Mesenchymal stem cell (in vitro differentiated cells and primary cell): ENCODE results near the gene CHST11.

Experiments used
- DNase-seq: peaks from one replicate; pipeline ENCODE4 v3.0.0-alpha.2; 2013
- H2AFZ ChIP-seq: one replicate; pipeline ENCODE4 v1.6.1; 2013; ENCODE audit warnings: low read depth, mild to moderate bottlenecking, control low read depth, inconsistent platforms, low read length, moderate library complexity
- H2AK5ac ChIP-seq: 2 replicates; pipeline ENCODE4 v1.6.1; 2013; ENCODE audit warnings: low read length, moderate library complexity, mild to moderate bottlenecking, inconsistent platforms; ENCODE audit not compliant: severe bottlenecking
- H2BK120ac ChIP-seq: one replicate; pipeline ENCODE4 v1.6.1; 2013; ENCODE audit warnings: low read depth, mild to moderate bottlenecking, inconsistent platforms, low read length, moderate library complexity
- H2BK12ac ChIP-seq, 2 experiments: one replicate each; pipeline ENCODE4 v1.6.1; 2013; ENCODE audit warnings: inconsistent platforms in 2 of 2, low read length in 2 of 2, mild to moderate bottlenecking in 2 of 2, moderate library complexity in 2 of 2, control low read depth in 1 of 2
- H2BK15ac ChIP-seq: one replicate; pipeline ENCODE4 v1.6.1; 2013; ENCODE audit warnings: mild to moderate bottlenecking, low read depth, inconsistent platforms; ENCODE audit not compliant: poor library complexity, severe bottlenecking
- H2BK5ac ChIP-seq: 2 replicates; pipeline ENCODE4 v1.6.1; 2013; ENCODE audit warnings: low read depth, mild to moderate bottlenecking, low read length, control low read depth, inconsistent platforms; ENCODE audit not compliant: poor library complexity, severe bottlenecking
- H3K14ac ChIP-seq, 2 experiments: one replicate each; pipeline ENCODE4 v1.6.1; 2013; ENCODE audit warnings: inconsistent platforms in 2 of 2, low read length in 2 of 2, control low read depth in 1 of 2, mild to moderate bottlenecking in 1 of 2, moderate library complexity in 1 of 2
- H3K18ac ChIP-seq, 2 experiments: one replicate each; pipeline ENCODE4 v1.6.1; 2013; ENCODE audit warnings: inconsistent platforms in 2 of 2, low read length in 2 of 2, control low read depth in 1 of 2, low read depth in 1 of 2, mild to moderate bottlenecking in 1 of 2
- H3K23ac ChIP-seq, 2 experiments: one replicate each; pipeline ENCODE4 v1.6.1; 2013; ENCODE audit warnings: inconsistent platforms in 2 of 2, low read length in 2 of 2, mild to moderate bottlenecking in 2 of 2, moderate library complexity in 2 of 2, control low read depth in 1 of 2
- H3K27ac ChIP-seq: 2 replicates; pipeline ENCODE4 v1.5.1; 2013; ENCODE audit warnings: mild to moderate bottlenecking, moderate library complexity, low read length, control low read depth, inconsistent platforms; ENCODE audit not compliant: poor library complexity, severe bottlenecking
- H3K27me3 ChIP-seq, 2 experiments: 2 replicates each; pipeline versions ENCODE4 v1.6.1 to v1.7.0; 2013; ENCODE audit warnings: low read length in 2 of 2, mild to moderate bottlenecking in 2 of 2, moderate library complexity in 2 of 2, control low read depth in 1 of 2, inconsistent platforms in 1 of 2; ENCODE audit not compliant: control insufficient read depth in 1 of 2, insufficient read depth in 1 of 2
- H3K36me3 ChIP-seq, 2 experiments: 2 replicates each; pipeline versions ENCODE4 v1.6.1 to v1.7.0; 2013; ENCODE audit warnings: low read length in 2 of 2, control low read depth in 1 of 2, inconsistent platforms in 1 of 2, low read depth in 1 of 2, mild to moderate bottlenecking in 1 of 2; ENCODE audit not compliant: insufficient read depth in 2 of 2, control insufficient read depth in 1 of 2
- H3K4ac ChIP-seq, 2 experiments: one replicate each; pipeline ENCODE4 v1.6.1; 2013; ENCODE audit warnings: inconsistent platforms in 2 of 2, low read length in 2 of 2, mild to moderate bottlenecking in 2 of 2, moderate library complexity in 2 of 2, control low read depth in 1 of 2, low read depth in 1 of 2
- H3K4me1 ChIP-seq: 2 replicates; pipeline ENCODE4 v1.6.1; 2013; ENCODE audit warnings: low read depth, low read length, control low read depth; ENCODE audit not compliant: control insufficient read depth, insufficient read depth
- H3K4me2 ChIP-seq: 2 replicates; pipeline ENCODE4 v1.6.1; 2013; ENCODE audit warnings: low read length, mild to moderate bottlenecking, inconsistent platforms; ENCODE audit not compliant: poor library complexity, severe bottlenecking
- H3K4me3 ChIP-seq, 2 experiments: 2 replicates each; pipeline versions ENCODE4 v1.5.1 to v1.7.0; 2013; ENCODE audit warnings: low read length in 2 of 2, mild to moderate bottlenecking in 2 of 2, control low read depth in 1 of 2, low read depth in 1 of 2; ENCODE audit not compliant: insufficient read depth in 1 of 2
- H3K79me1 ChIP-seq: replicated peaks from 2 replicates; pipeline ENCODE4 v1.6.1; 2013; ENCODE audit warnings: mild to moderate bottlenecking, control low read depth, low read length, inconsistent platforms; ENCODE audit not compliant: poor library complexity, severe bottlenecking
- H3K9ac ChIP-seq: 2 replicates; pipeline ENCODE4 v1.7.0; 2013; ENCODE audit warnings: mild to moderate bottlenecking, low read length, moderate library complexity
- H3K9me3 ChIP-seq: 2 replicates; pipeline ENCODE4 v1.7.0; 2013; ENCODE audit warnings: mild to moderate bottlenecking, low read length; ENCODE audit not compliant: control insufficient read depth
- H4K8ac ChIP-seq: one replicate; pipeline ENCODE4 v1.6.1; 2013; ENCODE audit warnings: inconsistent platforms, mild to moderate bottlenecking, low read length, moderate library complexity
- H4K91ac ChIP-seq: one replicate; pipeline ENCODE4 v1.6.1; 2013; ENCODE audit warnings: mild to moderate bottlenecking, low read length, inconsistent platforms
- WGBS: methylation state at CpG from one replicate; pipeline ENCODE4 v1.1.7; 2013; ENCODE audit warnings: mixed read lengths; 5-methylcytosine and 5-hydroxymethylcytosine counted together

The CHST11 gene

DNA sequence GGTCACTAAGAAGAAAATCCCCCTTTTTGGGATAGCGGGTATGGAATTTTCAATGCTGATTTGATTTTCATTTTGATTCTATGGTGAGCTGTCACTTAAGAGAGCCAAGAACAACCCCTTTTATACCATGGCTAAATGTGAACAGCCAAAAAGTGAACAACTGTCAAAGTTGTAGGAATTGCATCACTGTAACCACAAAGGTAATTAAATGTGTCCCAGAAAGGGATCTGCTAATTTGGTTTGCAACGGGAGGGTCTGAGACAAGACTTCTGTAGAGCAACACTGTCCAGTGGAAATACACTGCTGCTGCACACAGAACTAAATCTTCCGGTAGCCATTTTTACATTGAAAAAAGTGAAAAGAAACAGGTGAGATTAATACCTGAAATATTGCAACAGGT, 14.6 kb downstream of the CHST11 start:
- Histone ChIP-seq H3K9ac (no peak overlapping the region), H3K27ac (no peak overlapping the region), H3K4ac (no peak overlapping the region), H3K23ac (no peak overlapping the region), H4K8ac (no peak overlapping the region), H2AFZ (no peak overlapping the region), H2BK15ac (no peak overlapping the region), H2BK5ac (no peak overlapping the region), H3K36me3 (no peaks in the 10 kb centered on the region), H3K14ac (no peak overlapping the region), H2BK120ac (no peak overlapping the region), H4K91ac (no peak overlapping the region), H3K4me2 (no peak overlapping the region), H3K9me3 (no peaks in the 10 kb centered on the region), H3K79me1 (no peaks in the 10 kb centered on the region), H3K18ac (no peak overlapping the region), H3K27me3 (no peaks in the 10 kb centered on the region), H3K4me1 (peaks cover 2% of the 10 kb centered on the region), H2BK12ac (no peak overlapping the region), H2AK5ac (no peak overlapping the region), H3K4me3 (no peak overlapping the region)
- WGBS, result 95% methylated on average over 2 of the region's 3 CpGs
- DNase-seq, result no peak

DNA sequence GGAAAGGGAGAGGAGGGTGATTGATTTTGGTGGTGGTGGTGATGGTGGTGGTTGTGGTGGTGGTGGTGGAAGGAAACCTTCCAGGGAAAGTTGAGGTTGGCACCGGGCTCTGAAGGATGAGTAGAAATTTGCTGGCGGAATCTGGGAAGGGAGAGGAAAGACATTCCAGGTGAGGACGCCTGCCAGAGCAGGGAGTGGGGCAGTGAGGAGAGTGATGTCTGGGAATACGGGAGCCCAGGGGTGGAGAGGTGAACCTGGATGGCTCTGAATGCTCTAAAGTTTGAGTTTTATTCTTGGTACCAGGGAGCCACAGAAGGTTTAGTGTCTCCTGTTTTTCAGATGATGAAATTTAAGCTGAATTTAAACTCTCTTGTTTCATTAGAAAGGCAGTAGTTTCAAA, 16.0 kb downstream of the CHST11 start:
- no peak overlapping the region for H2AFZ ChIP-seq
- no peaks in the 10 kb centered on the region for H3K79me1 ChIP-seq
- H3K4me1 ChIP-seq, result peaks cover 2% of the 10 kb centered on the region
- H3K27me3 ChIP-seq, result no peaks in the 10 kb centered on the region
- H2BK15ac ChIP-seq, result no peak overlapping the region
- no peak for DNase-seq
- H3K27ac ChIP-seq, result no peak overlapping the region
- no peak overlapping the region for H3K9ac ChIP-seq
- no peak overlapping the region for H2BK120ac ChIP-seq
- no peak overlapping the region for H3K4ac ChIP-seq
- H3K4me3 ChIP-seq, result no peak overlapping the region
- H3K4me2 ChIP-seq, result no peak overlapping the region
- no peak overlapping the region for H4K91ac ChIP-seq
- no peak overlapping the region for H2AK5ac ChIP-seq
- no peak overlapping the region for H2BK5ac ChIP-seq
- H3K14ac ChIP-seq, result no peak overlapping the region
- no peak overlapping the region for H4K8ac ChIP-seq
- no peaks in the 10 kb centered on the region for H3K36me3 ChIP-seq
- no peak overlapping the region for H2BK12ac ChIP-seq
- no peak overlapping the region for H3K23ac ChIP-seq
- H3K18ac ChIP-seq, result no peak overlapping the region
- H3K9me3 ChIP-seq, result no peaks in the 10 kb centered on the region
- whole genome bisulfite sequencing, result 84% methylated on average over 4 of the region's 4 CpGs

DNA sequence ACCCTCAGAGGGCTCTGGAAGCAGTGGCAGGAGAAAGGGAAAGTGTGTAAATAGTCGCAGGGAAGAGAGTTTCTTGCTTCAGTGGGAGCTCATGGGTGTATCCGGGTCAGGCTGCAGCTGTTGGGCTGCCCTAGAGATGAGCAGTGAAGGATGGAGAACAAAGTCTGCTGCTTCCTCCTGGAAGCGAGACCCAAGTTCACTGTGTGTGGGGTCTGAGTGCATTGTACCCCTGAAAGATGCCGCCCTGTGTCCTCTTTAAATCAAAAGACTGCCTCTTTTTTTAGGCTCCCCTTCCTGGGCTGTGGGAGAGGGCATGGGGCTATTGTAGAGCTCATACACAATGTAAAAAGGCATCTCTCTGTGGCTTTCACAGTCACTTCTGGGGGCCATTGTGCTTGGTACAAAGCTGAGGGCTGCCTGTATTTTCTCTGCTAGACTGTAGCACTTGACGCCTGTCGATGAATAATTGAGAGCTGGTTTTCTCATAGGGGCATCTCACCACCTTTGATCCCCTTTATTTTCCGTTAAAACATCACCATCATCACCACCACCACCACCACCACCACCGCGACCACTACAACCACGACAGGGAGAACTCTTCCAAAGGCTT, 16.7 kb downstream of the CHST11 start:
- no peak overlapping the region for H3K9ac ChIP-seq
- peaks cover 3% of the 10 kb centered on the region for H3K4me1 ChIP-seq
- H2BK15ac ChIP-seq, result no peak overlapping the region
- no peak overlapping the region for H3K23ac ChIP-seq
- H3K9me3 ChIP-seq, result no peaks in the 10 kb centered on the region
- H3K36me3 ChIP-seq, result no peaks in the 10 kb centered on the region
- H3K27ac ChIP-seq, result no peak overlapping the region
- DNase-seq, result no peak
- 91% methylated on average over 5 of the region's 10 CpGs for WGBS
- no peak overlapping the region for H3K4ac ChIP-seq
- H2BK120ac ChIP-seq, result no peak overlapping the region
- H3K4me2 ChIP-seq, result no peak overlapping the region
- H2AFZ ChIP-seq, result no peak overlapping the region
- H4K91ac ChIP-seq, result no peak overlapping the region
- H3K18ac ChIP-seq, result no peak overlapping the region
- H3K4me3 ChIP-seq, result no peak overlapping the region
- H2BK12ac ChIP-seq, result no peak overlapping the region
- H2AK5ac ChIP-seq, result no peak overlapping the region
- H3K14ac ChIP-seq, result no peak overlapping the region
- H3K79me1 ChIP-seq, result no peaks in the 10 kb centered on the region
- H2BK5ac ChIP-seq, result no peak overlapping the region
- H3K27me3 ChIP-seq, result no peaks in the 10 kb centered on the region
- H4K8ac ChIP-seq, result no peak overlapping the region

DNA sequence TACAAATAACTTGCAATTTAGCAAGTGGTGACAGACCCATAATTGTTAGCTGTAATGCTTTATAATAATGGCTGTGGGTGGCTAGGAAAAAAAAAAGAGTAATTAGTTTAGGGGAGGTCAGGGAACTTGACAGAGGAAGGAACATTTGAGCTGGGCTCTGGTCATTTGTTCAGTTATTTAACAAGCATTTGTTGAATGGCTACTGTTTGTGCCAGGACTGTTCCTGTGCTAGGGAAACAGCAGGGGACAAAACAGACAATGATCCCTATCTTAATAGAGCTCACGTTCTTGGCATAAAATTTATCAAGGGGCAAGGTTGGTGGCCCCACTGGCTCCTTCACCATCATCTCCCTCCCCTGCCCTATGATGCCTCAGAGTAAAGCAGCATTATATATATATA, 18.5 kb downstream of the CHST11 start:
- H2BK15ac ChIP-seq, result no peak overlapping the region
- no peaks in the 10 kb centered on the region for H3K27me3 ChIP-seq
- no peak overlapping the region for H3K9ac ChIP-seq
- no peak overlapping the region for H3K27ac ChIP-seq
- no peak overlapping the region for H2AK5ac ChIP-seq
- H2BK12ac ChIP-seq, result no peak overlapping the region
- H3K36me3 ChIP-seq, result no peaks in the 10 kb centered on the region
- no peak overlapping the region for H3K14ac ChIP-seq
- no peak overlapping the region for H2BK120ac ChIP-seq
- WGBS, result no CpG with 5 or more reads among the region's 1 CpG
- H3K18ac ChIP-seq, result no peak overlapping the region
- no peak overlapping the region for H4K91ac ChIP-seq
- no peaks in the 10 kb centered on the region for H3K79me1 ChIP-seq
- no peaks in the 10 kb centered on the region for H3K9me3 ChIP-seq
- H3K23ac ChIP-seq, result no peak overlapping the region
- no peak overlapping the region for H3K4me3 ChIP-seq
- peaks cover 3% of the 10 kb centered on the region for H3K4me1 ChIP-seq
- H2AFZ ChIP-seq, result no peak overlapping the region
- H2BK5ac ChIP-seq, result no peak overlapping the region
- no peak overlapping the region for H4K8ac ChIP-seq
- H3K4ac ChIP-seq, result no peak overlapping the region
- no peak for DNase-seq
- H3K4me2 ChIP-seq, result no peak overlapping the region
